ENCODE data around the gene PPP1R2. TPM values are rescaled to one million over a fixed set of nuclear protein-coding genes. Genes with fewer than 3 reads are reported as not detected.

Gene PPP1R2
- total RNA-seq, 1 experiment from 2014 or later = 46.1 TPM

DNA sequence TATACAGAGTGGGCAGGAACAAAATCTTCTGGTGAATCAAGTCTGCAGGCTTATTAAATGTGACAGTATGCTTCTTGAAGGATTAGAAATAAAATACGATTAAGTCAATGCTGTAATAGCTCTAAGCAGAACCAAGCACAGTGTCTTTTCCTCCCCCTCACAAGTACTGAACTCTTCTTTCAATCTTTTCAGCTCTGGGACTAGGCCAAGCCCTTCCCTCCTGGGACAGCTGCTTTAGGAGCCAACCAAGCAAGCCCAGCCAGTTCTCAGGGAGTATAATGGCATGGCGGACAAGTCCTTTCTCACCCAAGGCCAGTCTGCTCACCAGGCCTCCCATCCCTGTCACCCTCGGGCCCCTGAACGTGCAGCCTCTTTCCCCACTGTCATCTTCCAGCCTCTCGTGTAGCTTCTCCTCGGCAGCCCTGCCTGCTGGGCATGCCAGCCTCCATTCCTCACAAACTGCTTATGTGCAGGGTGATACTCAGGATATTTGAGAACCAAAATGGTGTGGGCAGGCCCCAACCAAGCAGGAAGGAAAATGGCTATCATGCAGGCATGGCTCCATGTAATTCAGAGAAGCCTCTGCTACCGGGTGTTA is 8.4 kb upstream of the PPP1R2 start:
- ChIA-PET CTCF (no interaction called here), RAD21 (ENCODE audit: low non-redundant PET in 1 of 2, low total read pairs in 2 of 2, uncharacterized antibody in 2 of 2, unreplicated experiment in 2 of 2) (no interaction called here), POLR2A (interaction anchor here (1.5 kb wide), 1 partner anchor 1066 kb away, joined by 3 read pairs; no protein-coding TSS in a partner anchor)
- Histone ChIP-seq H4K20me1 (ENCODE audit: insufficient read depth) (no peaks in the 10 kb centered on the region), H2AFZ (ENCODE audit: low read depth, low read length, poor library complexity, severe bottlenecking) (no peak overlapping the region), H3K79me2 (ENCODE audit: insufficient read depth, low read length) (no peaks in the 10 kb centered on the region), H3K4me3 (replicated peaks in 1 of 2; ENCODE audit: low read depth in 1 of 2, low read length in 2 of 2) (no peak overlapping the region), H3K36me3 (ENCODE audit: control insufficient read depth in 1 of 2, insufficient read depth in 2 of 2, low read length in 2 of 2) (no peaks in the 10 kb centered on the region), H3K27ac (ENCODE audit: low read depth, low read length) (no peak overlapping the region), H3K9me3 (ENCODE audit: control insufficient read depth in 1 of 2, insufficient read depth in 1 of 2, low read depth in 1 of 2, low read length in 2 of 2) (no peaks in the 10 kb centered on the region), H3K4me1 (ENCODE audit: control insufficient read depth in 1 of 2, insufficient read depth in 2 of 2, low read length in 2 of 2) (peaks cover 14 to 20% of the 10 kb centered on the region in 2 experiments), H3K9ac (ENCODE audit: low read length) (no peak overlapping the region), H3K9me2 (ENCODE audit: insufficient read depth) (no peaks in the 10 kb centered on the region), H3K27me3 (ENCODE audit: insufficient read depth, low read length) (no peaks in the 10 kb centered on the region), H3K4me2 (ENCODE audit: low read length) (no peak overlapping the region)
- intact Hi-C loops (cut with micrococcal nuclease) = no loop called here
- BruUV-seq (replicated peaks) = no TSS peak
- ATAC-seq (no peak), DNase-seq (ENCODE audit: low read depth, low spot score) (no peak)
- TF ChIP-seq FOSL1 (IDR thresholded peaks at IDR 0.05; ENCODE audit: low read depth) (no peak), CBX3 (IDR thresholded peaks at IDR 0.05; ENCODE audit: low read depth) (no peak), POLR2A (IDR thresholded peaks at IDR 0.05; ENCODE audit: borderline replicate concordance, extremely low read depth, insufficient read depth, insufficient read length) (no peak), POLR2AphosphoS5 (IDR thresholded peaks at IDR 0.05; ENCODE audit: low read depth, low read length) (no peak), EZH2 (IDR thresholded peaks at IDR 0.05) (no peak), ZFX (IDR thresholded peaks at IDR 0.05) (no peak), TCF7L2 (IDR thresholded peaks at IDR 0.05; ENCODE audit: borderline replicate concordance, extremely low read depth, insufficient read depth, insufficient read length) (no peak), SIN3A (IDR thresholded peaks at IDR 0.05; ENCODE audit: low read depth) (no peak), MAX (IDR thresholded peaks at IDR 0.05) (no peak)
- TF ChIP-seq, protein P1, sequence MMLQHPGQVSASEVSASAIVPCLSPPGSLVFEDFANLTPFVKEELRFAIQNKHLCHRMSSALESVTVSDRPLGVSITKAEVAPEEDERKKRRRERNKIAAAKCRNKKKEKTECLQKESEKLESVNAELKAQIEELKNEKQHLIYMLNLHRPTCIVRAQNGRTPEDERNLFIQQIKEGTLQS (IDR thresholded peaks at IDR 0.05) = no peak

DNA sequence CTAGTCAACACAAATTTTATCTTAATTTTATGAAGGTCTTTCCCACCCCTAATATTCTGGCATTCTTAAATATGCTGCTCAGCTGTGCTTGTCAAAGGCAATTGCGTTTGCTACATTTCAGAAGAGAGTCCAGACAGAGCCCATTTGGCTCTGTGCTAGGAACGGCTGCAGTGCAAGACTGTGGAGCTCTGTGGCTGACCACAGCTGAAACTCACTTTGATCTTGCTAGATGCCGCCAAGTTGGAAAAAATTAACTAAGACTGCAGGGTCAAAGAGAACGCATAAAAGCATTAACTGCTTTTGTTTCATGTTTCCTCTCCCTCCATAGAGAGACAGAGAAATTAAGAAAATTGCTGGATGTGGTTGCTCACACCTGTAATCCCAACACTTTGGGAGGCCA is 7.6 kb upstream of the PPP1R2 start:
- no peak overlapping the region for H3K4me2 ChIP-seq (ENCODE audit: low read length)
- no peaks in the 10 kb centered on the region for H3K36me3 ChIP-seq (ENCODE audit: control insufficient read depth in 1 of 2, insufficient read depth in 2 of 2, low read length in 2 of 2)
- intact Hi-C loops (cut with micrococcal nuclease) = no loop called here
- ChIA-PET RAD21 (ENCODE audit: low non-redundant PET in 1 of 2, low total read pairs in 2 of 2, uncharacterized antibody in 2 of 2, unreplicated experiment in 2 of 2) (no interaction called here), CTCF (no interaction called here), POLR2A (no interaction called here)
- no peak for ATAC-seq
- H3K27me3 ChIP-seq (ENCODE audit: insufficient read depth, low read length) = no peaks in the 10 kb centered on the region
- H3K4me3 ChIP-seq (replicated peaks in 1 of 2; ENCODE audit: low read depth in 1 of 2, low read length in 2 of 2) = no peak overlapping the region
- TF ChIP-seq SP1 (IDR thresholded peaks at IDR 0.05; ENCODE audit: low read depth) (no peak), EZH2 (IDR thresholded peaks at IDR 0.05) (no peak), ZFX (IDR thresholded peaks at IDR 0.05) (no peak), MAX (IDR thresholded peaks at IDR 0.05) (no peak), ZNF274 (IDR thresholded peaks at IDR 0.05; ENCODE audit: low read depth, low read length) (no peak), SIN3A (IDR thresholded peaks at IDR 0.05; ENCODE audit: low read depth) (no peak)
- TF ChIP-seq, protein P2, sequence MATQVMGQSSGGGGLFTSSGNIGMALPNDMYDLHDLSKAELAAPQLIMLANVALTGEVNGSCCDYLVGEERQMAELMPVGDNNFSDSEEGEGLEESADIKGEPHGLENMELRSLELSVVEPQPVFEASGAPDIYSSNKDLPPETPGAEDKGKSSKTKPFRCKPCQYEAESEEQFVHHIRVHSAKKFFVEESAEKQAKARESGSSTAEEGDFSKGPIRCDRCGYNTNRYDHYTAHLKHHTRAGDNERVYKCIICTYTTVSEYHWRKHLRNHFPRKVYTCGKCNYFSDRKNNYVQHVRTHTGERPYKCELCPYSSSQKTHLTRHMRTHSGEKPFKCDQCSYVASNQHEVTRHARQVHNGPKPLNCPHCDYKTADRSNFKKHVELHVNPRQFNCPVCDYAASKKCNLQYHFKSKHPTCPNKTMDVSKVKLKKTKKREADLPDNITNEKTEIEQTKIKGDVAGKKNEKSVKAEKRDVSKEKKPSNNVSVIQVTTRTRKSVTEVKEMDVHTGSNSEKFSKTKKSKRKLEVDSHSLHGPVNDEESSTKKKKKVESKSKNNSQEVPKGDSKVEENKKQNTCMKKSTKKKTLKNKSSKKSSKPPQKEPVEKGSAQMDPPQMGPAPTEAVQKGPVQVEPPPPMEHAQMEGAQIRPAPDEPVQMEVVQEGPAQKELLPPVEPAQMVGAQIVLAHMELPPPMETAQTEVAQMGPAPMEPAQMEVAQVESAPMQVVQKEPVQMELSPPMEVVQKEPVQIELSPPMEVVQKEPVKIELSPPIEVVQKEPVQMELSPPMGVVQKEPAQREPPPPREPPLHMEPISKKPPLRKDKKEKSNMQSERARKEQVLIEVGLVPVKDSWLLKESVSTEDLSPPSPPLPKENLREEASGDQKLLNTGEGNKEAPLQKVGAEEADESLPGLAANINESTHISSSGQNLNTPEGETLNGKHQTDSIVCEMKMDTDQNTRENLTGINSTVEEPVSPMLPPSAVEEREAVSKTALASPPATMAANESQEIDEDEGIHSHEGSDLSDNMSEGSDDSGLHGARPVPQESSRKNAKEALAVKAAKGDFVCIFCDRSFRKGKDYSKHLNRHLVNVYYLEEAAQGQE (IDR thresholded peaks at IDR 0.05; ENCODE audit: low read depth) = no peak
- no peak overlapping the region for H3K27ac ChIP-seq (ENCODE audit: low read depth, low read length)
- H4K20me1 ChIP-seq (ENCODE audit: insufficient read depth) = no peaks in the 10 kb centered on the region
- H2AFZ ChIP-seq (ENCODE audit: low read depth, low read length, poor library complexity, severe bottlenecking) = no peak overlapping the region
- H3K9me2 ChIP-seq (ENCODE audit: insufficient read depth) = no peaks in the 10 kb centered on the region
- H3K9me3 ChIP-seq (ENCODE audit: control insufficient read depth in 1 of 2, insufficient read depth in 1 of 2, low read depth in 1 of 2, low read length in 2 of 2) = no peaks in the 10 kb centered on the region
- no peak overlapping the region for H3K9ac ChIP-seq (ENCODE audit: low read length)
- peaks cover 19 to 28% of the 10 kb centered on the region in 2 experiments for H3K4me1 ChIP-seq (ENCODE audit: control insufficient read depth in 1 of 2, insufficient read depth in 2 of 2, low read length in 2 of 2)
- no peaks in the 10 kb centered on the region for H3K79me2 ChIP-seq (ENCODE audit: insufficient read depth, low read length)
- BruUV-seq (replicated peaks) = no TSS peak
- no peak for DNase-seq (ENCODE audit: low read depth, low spot score)

Data from HCT116 (cell line).